ENCODE measurements around the gene CDC5L.

DNA sequence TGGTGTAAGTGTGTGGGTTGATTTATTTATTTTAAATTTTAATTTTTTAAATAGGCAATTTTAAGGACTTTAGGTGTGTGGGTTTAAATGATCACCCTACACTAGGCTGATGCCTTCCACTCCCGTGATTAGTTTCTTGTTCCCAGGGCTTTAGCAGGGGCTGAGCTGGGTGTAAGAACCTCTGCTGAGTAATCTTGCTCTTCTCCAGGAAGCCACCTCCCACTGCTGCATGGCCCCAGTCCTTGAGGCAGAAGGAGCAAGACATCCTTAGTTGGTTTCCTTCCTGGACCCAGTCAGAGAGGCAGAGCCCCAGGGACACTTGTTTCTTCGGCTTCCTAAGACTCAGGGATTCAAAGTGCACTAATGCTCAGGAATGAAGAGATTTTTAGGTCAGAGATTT is 19.8 kb upstream of the CDC5L start:
- TF ChIP-seq, protein P1, sequence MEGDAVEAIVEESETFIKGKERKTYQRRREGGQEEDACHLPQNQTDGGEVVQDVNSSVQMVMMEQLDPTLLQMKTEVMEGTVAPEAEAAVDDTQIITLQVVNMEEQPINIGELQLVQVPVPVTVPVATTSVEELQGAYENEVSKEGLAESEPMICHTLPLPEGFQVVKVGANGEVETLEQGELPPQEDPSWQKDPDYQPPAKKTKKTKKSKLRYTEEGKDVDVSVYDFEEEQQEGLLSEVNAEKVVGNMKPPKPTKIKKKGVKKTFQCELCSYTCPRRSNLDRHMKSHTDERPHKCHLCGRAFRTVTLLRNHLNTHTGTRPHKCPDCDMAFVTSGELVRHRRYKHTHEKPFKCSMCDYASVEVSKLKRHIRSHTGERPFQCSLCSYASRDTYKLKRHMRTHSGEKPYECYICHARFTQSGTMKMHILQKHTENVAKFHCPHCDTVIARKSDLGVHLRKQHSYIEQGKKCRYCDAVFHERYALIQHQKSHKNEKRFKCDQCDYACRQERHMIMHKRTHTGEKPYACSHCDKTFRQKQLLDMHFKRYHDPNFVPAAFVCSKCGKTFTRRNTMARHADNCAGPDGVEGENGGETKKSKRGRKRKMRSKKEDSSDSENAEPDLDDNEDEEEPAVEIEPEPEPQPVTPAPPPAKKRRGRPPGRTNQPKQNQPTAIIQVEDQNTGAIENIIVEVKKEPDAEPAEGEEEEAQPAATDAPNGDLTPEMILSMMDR (IDR thresholded peaks at IDR 0.05) = no peak
- TF ChIP-seq POLR2A (IDR thresholded peaks at IDR 0.05) = no peak

Measured in heart left ventricle (tissue), 13 donors.